LHCN-M2 (cell line): ENCODE results near the gene FARP1. TPM values are rescaled to one million over a fixed set of nuclear protein-coding genes. Genes with fewer than 3 reads are reported as not detected.
"Not testable (repeated sequence)": the region's sequence is repeated elsewhere in the genome, so short reads cannot be mapped to it uniquely, and the experiment has no call there.

Source experiments
- DNase-seq: peaks from one replicate; pipeline ENCODE4 v3.0.0-alpha.2; 2012; ENCODE audit warnings: low read depth
- total RNA-seq: library from RNA; depleted of rRNA; stranded (reverse); fragments of >200 nt; gene quantifications from 2 replicates; pipeline ENCODE4 v1.2.3, GENCODE V29; 2014

The FARP1 gene
- total RNA-seq, 1 experiment from 2014 or later, result 15.8 TPM

DNA sequence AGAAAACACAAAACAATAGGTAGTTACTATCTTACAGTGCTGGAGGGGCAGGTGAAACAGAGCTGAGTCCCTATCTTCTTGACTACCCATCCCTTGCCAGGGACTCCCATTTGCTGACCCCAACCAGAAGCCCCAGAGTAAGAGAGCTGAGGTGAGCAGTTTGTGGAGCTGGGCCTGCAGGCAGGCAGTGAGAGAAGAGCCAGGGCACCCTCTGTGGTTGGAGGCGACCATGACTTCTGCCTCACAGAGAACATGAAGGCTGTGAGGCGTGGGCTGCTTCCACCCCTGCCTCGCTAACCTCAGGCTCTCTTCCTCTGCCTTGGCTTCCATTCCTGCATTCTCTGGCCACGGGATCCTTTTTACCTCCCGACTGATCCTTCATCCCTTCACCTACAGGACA lies 81.7 kb downstream of the FARP1 start:
- DNase-seq, result no peak

DNA sequence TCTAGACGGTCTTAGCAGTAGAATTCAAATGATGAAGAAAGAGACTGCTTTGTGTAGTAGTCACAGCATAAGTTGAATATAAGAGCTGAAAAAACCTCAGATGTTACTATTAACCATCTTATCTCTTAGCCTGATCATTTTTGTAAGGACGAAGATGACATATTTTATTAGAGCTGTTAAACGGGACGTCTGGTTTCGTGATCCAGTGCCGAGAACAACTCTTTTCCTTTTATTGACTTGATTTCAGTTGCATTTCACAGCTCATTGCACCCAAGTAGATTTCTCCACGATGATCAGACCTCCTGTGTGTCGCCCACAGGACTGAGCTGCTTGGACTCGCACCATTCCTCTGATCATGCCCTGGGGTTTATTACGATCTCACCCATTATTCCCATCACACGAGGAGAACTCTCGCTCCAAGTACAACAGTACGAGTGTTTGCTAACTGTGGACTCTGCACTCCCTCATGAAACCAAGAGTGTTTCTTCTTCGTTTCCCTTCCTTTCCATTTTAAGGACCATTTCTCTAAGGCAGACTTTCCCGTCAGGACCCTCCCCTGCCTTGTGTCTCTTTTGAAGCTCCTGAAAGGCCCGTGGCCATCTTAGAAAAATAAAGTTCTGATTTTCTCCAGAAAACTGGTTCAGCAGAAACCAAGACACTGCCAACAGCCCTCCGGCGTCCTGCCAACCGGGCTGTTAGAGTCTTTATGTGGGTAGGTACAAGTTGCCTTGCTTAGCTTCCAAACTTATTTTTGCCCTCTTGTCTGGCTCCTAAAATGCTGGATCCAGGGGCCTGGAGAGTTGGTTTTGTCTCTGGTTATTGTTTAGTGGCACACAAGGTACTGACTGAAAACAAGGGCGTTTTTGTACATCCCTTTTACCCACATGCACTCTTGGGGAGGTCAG lies 82.4 kb downstream of the FARP1 start:
- no peak for DNase-seq

DNA sequence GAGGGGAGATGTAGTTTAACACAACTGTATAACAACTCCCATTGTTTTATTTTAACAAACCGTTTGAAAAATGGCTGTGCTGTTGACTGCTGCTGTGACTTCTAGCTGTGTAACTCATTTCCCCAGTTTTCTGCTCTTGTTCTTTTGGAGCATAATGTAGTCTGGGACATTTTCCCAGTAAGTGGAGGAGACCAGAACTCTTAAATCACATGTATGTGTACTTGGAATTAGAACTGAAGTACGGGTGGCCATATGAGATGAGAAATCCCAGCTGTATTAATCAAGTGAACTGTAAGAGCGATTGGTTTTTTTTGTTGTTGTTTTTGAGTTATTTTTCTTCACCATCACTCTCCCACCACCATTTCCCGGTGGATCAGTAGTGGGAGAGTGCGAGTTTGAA lies 83.6 kb downstream of the FARP1 start:
- no peak for DNase-seq

DNA sequence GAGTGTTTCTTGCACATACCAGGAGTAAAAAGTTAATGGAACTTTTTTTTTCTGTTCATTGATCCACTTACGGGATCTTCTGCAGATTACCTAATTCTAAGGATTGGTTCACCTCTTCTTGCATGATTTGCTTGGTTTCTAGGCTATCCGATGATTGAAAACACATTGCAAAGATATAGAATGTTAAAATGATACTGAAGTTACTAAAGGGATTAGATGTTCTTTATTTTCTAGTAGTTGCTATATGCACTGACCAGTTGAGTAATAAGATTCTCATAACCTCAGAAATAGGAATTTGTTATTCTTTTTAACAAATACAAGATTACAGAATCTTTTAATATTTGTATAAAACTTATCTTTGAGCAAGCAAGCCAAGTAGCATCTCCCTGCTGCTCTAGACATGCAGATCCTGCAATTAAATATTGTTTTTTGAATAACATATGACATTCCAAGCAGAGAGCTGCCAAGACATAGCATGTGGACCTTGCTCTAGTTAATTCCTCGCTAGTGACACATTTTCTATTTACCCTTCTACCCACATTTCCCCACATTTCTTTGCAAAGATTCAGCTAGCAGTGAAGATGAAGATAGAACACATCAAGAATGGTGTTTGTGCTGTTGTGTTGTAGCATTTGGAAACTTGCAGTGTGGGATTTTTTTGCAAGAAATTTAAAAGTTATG lies 85.9 kb downstream of the FARP1 start:
- peak; percentile 12 for DNase-seq

DNA sequence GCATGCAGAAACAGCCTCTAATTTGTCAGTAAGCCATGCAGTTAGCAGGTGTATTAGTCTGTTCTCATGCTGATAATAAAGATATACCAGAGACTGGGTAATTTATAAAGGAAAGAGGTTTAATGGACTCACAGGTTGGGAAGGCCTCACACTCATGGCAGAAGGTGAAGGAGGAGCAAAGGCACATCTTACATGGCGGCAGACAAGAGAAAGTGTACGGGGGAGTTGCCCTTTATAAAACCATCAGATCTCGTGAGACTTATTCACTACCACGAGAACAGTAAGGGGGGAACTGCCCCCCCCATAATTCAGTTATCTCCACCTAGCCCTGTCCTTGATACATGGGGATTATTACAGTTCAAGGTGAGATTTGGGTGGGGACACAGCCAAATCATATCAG lies 87.9 kb downstream of the FARP1 start:
- DNase-seq, result not testable (repeated sequence)

DNA sequence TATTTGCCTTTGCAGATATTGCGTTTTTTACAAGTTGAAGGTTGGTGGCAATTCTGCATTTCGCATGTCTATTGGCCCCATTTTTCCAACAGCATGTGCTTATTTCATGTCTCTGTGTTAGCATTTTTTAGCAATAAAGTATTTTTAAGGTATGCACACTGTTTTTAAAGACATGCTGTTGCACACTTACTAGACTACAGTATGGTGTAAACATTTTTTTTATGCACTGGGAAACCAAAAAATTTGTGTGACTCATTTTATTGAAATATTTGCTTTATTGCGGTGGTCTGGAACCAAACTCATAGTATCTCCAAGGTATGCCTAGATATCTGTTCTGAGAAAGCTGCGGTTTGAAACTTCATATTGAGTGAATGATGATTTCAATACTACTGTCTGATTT lies 89.6 kb downstream of the FARP1 start:
- DNase-seq, result no peak

DNA sequence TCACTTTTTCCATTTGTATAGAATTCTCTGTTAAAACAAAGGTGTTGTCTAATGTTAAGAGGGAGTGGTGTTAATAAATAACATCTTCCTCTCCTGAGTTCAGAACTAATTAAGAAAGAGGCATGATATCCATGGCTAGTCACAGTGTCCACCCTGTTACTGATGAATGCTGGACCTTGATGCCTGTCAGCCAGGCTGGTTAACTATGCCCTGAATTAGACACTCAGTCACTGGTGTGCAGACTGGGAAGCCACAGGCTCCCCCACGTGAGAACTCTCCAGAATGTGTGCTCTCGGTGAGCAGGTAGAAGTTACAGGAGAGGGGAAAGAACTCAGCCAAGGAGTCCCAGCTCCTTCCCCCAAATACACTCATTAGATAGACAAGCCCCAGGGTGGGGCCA lies 90.2 kb downstream of the FARP1 start:
- no peak for DNase-seq

DNA sequence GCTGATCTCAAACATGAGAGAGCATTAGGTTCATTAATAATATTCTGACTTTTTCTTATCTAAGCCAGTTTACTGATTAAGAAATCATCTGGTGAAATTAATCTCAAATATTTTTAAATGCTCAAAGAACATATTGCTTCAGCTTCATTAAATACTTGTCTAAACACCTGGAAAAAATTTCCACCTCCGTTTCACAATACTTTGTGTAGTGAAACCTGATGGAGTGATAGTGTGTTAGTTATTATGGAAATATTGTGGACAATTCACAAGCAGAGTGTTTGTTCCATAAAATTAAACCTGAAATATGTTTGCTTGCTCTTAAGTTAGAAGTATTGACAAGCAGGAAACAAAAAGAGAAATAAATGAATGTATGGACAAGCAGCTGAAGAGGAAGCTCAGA lies 91.5 kb downstream of the FARP1 start:
- DNase-seq, result no peak

DNA sequence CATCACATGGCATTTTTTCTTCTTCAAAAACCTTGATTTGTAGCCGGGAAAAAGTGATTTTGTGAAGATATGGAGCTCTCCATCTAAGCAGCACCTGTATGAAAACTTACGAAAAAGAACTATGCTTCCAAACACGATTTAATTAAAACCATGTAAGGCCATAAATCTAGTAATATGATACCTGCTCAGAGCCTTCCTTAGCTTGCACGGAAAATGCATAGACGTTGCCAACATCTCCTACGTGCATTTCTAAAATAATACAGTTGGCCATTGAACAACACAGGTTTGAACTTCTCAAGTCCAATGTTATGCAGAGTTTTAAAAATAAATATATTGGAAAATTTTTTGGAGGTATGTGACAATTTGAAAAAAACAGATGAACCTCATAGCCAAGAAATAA lies 93.3 kb downstream of the FARP1 start:
- no peak for DNase-seq

DNA sequence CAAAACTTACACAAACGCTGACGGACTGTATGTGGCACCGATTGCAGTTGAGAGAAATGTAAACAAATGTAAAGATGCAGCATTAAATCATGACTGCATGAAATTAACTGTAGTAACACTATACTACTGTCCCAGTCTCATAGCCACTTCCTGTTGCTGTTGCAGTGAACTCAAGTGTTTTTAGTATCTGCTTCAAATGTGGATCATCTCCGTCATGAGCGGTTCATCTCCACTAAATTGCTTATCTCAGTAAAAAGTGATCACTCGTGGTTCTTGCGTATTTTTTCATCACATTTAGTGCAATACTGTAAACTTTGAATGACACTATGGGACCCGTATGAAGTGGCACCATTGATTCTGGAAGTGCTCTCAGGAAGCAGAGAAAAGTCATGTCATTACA lies 94.4 kb downstream of the FARP1 start:
- no peak for DNase-seq

DNA sequence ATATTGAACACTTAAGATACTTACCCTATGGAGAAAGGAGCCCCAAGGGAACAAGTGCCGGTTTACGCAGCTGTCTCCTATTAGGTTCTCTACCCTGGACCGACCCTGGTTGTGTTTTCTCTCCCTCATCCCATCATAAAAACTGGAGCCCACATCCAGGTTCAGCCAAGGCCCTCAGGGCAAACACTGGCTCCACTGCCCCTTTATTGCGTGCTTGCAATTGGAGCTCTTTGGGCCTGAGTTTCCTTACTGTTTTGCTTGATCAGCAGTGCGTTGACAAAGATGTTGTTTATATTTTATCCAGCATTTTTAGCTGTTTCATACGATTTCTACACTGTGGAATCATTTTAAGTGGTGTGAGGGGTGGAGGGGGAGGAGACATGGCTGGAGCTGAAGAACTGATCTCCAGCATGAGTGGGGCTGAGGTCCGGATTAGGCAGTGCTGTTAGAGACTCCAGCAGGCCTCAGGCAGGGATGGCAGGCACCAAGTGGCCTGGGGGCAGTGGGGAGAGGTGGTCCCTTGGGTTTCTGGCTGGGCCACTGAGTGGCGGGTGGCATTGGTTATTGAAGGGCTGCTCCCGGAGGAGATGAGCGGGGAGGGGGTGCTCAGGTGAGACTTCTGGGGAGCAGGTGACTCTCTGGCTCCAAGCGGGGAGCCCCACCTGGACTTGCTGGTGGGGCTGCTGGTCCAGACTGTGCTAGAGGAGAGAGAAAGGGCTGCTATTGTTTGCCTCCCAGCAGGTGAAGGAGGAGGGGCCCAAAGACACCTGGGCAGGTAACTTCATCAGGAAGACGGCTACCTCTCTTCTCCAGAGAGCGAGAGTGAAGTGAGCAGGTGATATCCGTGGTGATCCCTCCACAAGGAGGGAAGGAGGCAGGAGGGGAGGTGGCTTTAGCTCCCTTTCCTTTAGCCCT lies 96.5 kb downstream of the FARP1 start:
- DNase-seq, result no peak

DNA sequence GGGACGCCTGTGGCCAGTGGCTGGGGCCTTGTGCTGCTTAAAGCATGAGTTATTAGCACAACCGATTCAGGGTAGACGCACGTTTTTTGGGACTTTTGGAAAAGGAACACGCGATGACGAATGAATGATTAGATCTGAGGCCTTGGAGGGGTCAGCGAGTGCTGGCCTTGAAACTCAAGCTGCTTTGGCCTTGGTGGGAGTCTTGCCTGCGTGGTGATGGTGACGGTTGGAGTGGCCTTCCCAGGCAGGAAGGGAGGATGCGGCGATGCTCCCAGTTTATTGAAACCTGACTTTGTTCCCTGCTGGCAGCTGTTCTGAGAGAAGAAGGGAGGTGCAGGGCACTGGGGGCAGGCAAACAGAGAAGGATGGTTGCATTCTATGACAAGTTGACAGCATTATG lies 97.2 kb downstream of the FARP1 start:
- DNase-seq, result no peak

DNA sequence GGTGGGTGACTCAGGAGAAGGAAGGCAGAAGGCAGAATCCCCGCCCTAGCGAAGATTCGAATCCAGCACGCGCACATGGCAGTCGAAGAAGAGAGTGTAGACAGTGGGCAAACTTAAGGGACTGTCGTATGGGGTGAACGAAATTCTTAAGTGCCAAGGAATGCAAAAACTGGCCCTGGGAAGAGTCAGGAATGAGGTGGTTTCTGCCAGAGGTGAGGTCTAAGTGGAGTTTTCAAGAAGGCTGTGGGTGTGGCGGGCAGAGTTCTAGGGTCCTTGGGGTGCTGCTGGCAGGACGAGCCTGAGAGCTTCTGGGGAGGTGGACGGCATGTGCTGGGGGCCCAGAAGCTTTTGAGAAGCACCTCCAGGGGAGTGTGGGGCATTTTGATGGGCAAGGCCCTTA lies 98.1 kb downstream of the FARP1 start:
- no peak for DNase-seq

DNA sequence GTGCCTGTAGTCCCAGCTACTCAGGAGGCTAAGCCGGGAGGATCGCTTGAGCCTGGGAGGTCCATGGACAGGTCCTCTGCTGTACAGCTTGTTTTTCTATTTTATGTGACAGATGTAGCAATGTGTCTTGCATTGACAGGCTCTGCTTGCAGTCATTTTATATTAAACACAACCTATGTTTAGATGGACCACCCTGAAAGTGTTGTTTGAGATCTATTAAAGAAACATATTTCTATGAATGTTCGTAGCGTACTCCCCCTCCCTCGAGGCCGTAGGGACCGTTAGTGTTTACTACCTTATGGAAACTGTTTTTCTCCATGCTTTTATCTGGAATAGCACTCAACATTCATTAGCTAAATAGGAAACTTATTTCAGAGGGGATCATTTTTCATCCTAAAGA lies 99.1 kb downstream of the FARP1 start:
- DNase-seq, result no peak

DNA sequence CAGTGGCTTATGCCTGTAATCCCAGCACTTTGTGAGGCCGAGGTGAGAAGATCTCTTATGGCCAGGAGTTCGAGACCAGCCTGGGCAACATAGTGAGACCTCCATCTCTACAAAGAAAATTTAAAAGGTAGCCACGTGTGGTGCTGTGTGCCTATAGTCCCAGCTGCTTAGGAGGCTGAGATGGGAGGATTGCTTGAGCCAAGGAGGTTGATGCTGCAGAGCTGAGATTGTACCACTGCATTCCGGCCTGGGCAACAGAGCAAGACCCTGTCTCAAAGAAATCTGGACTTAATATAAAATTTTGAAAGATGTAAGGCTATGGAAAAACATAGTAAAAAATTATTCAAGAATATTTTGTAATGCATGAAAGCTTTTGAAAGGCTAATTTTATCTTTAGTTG lies 99.5 kb downstream of the FARP1 start:
- DNase-seq, result no peak

DNA sequence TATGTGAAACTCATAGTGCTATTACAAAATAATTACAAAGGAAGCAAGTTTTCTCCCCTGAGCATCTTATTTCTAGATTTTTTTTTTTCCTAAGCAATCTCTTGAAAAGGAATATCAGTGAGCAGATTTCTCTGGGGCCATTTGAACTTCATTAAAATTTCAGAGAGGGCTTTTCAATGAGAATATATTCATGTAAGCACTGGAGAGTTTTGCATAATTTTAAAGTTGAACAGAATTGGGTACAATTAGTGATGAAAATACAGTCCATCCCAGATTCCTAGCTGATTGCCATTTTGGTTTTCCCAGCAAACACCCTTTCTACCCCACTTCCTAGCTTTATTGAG lies 101.0 kb downstream of the FARP1 start:
- no peak for DNase-seq

DNA sequence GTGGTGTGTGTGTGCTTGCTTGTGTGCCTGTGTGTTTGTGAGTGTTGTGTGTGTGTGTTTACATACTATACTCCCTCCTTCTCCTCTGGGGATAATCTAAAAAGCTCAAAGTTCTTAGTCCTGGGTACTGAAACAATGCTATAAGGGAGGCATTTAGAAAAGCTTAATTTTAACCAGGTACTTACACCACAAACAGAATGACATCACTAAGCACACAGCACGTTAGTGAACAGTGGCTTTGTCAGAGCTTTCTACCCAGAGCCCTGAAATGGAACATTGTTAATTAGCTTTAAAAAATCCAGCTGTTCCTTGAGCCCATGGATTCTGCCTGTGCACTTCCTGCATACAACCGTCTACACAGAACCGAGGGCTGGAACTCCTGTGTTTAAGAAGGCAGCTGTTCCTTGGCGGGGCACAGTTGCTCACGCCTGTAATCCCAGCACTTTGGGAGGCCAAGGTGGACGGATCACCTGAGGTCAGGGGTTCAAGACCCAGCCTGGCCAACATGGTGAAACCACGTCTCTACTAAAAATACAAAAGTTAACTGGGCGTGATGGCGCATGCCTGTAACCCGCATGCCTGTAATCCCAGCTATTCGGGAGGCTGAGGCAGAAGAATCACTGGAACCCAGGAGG lies 103.8 kb downstream of the FARP1 start:
- DNase-seq, result peak; percentile 10

DNA sequence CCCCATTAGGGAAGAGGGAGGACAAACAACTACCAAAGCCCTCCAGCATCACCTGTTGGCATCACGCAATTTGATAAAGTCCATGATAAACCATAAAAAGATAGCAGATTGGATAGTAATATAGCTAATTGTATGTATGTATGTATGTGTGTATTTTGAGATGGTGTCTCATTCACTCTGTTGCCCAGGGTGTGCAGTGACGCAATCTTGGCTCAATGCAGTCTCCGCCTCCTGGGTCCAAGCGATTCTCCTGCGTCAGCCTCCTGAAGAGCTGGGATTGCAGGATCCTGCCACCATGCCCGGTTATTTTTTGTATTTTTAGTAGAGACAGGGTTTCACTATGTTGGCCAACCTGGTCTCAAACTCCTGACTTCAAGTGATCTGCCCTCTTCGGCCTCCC lies 108.8 kb downstream of the FARP1 start:
- no peak for DNase-seq

DNA sequence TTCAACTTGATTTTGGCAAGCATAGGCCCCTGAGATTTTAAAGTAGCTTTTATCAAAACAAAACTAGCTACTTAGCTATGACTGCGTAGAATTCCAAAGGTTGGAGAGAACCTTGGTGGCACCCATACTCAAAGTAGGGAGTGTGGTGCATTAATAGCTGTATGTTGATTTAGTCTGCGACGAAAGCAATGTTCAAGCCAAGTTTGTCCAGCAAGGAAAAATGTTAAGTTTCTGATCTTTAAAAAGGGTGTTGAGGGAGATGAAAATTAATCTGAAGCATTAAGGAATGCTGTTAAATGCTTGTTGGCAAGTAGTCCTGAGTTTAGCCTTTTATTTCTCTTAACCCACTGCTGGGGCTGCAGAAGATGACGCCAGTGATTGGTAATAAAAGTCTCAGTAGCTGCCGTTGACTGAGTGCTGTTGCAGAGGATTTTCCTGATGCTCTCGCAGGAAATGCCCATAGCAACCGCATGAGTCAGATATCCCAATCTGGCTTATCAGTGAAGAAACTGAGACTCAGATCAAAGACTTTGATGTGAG lies 110.1 kb downstream of the FARP1 start:
- peak; percentile 43 for DNase-seq

DNA sequence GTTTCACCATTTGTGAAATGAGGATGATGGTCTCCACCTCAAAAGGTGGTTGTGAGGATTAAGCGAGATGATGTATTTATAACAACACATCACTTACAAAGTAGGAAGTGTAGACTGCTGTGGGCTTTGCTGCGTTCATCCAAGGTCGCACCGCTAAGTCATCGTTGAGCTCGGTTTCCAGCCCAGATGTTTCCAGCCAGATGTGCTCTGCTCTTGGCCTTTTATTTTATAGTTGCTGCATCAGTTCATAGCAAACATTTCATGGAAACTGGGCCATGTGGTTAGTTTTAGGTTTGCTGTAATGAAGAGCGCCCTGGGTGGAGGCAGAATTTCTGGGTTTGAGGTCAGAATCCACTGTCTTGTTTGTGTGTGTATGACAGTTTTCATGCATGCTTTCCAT lies 110.6 kb downstream of the FARP1 start:
- no peak for DNase-seq

DNA sequence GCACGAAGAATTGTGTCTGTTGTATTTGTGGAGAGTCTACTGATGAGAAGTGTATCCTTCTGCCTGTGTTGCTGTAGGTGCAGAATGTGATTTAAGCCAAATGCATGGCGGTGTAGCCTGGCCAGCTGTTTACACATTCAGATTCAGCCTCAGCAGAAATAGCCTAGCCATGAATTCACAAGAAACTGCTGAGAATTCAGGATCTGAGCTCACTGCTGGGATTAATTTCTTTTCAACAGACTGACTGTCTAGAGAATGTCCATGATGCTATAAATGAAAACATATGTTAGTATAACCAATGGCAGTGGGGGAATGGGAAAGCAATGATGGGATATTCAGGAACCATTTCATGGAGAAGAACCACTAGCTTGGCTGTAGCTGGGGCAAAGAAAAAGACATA lies 111.6 kb downstream of the FARP1 start:
- no peak for DNase-seq
